ENCODE data around the gene SCAMP1.

The SCAMP1 gene

DNA sequence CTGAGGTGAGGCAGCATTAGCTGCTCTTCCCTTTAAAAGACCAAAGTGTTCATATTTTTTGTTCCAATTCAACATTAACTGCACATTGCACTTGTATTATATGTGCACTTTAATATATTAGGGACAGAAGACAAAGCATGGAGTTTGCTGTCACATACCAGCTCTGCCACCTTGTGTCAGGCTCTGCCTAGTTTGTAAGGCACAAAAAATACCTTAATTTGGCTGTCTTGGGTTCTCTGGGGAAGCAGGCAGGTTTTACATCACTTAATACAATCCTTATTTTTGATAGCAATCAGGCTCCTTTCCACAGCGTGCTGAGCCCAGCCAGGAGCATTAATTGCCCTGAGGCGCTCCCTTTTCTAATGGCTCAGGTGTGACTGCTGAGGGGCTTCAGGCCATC is 131.8 kb downstream of the SCAMP1 start:
- DNase-seq (ENCODE audit: low read depth, low spot score), result no peak

DNA sequence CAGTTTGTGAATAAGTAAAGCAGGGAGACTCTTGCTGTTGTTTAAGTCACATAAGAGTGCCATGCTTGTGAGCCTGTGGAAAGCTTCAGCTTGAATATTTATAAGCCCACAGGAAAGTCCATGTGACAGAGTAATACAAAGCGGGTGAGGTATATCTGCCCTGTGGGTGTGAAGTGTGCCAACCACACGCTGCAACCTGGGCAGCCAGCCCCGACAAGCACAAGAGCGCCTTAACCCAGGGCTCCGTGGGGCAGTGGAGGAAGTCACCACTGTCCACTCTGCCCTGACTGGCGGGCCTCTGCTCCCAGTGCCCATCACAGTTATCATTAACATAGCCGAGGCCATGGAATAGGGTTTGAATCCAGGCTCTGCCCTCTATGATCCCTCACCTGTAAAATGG is 132.2 kb downstream of the SCAMP1 start:
- no peak for DNase-seq (ENCODE audit: low read depth, low spot score)

DNA sequence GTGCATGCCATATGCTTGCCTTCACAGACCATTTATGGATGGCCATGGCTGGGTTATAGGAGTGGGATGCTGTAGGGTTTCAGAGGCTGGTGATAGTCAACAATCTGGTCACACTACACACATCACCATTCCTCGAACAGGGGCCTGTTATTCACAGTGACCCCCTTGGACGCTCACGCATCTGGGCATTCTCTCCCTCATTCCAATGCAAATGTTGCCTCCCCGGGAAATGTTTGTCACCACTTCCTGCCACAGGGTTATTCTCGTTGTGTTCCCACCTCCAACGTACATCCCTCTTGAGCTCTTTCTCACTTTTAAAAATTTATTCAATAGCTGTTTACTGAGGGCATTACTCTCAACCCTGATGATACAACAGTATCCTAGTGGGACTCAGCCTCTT is 135.4 kb downstream of the SCAMP1 start:
- peak; percentile 58 for DNase-seq (ENCODE audit: low read depth, low spot score)

DNA sequence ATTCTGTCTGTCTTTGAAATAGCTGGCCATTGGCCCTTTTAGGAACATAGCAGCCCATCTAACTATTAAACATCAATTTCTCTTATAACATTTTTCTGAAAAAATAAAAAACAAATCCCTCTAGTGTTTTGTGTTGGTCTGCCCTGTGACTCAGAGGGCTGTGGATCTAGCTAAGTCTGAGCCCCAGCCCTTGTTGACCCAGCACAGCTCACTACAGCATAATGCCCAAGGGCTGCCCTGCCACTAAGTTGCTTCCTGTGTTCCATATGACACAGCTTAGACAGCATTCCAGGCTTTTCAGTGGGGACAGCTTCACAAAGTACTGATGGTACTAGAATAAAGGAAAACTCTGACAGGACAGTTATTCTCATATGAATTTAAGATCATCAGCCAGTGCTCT is 136.0 kb downstream of the SCAMP1 start:
- DNase-seq (ENCODE audit: low read depth, low spot score), result peak; percentile 56

DNA sequence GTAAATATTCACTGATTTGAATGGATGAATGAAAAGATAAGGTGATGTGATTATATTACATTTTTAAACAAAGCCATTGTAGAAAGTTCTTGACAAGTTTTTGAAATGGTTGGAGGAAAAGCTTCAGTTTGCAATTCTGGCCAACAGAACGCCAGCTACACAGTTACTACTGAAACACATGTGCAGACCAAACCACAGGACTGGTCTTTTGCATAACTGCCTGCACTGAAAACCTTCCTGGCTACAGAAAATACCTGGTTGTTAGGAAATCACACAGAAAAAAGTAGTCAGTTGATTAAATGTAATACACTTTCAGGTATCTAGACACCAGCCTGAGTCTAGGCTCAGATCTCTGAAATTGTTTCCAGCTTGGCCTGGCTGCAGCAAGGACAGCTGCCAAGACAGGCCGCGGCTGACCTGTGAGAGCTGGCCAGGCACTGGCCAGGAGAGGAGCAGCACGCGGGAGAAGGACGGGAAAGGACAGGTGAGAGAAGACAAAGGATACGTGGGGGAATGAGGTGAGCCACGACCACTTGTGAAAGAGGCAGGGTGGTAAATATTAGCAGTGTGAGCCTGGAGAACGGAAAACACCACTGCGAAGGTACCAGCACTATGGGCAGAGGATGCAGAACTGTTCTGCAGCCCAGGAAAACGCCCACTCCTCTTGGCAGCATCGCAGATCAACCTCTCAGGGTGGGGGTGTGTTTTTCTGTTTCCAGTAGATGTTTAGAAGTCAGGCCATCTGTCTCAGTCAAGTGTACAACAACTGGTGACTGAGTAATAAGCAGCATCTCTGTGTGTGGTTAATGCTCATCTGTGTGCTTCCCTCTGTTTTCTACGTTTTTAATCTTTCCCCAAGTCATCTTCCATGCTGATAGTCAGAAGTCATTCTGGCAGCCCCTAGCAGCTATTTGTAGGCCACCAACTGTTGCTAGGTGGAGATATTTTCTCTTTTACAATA is 137.4 kb downstream of the SCAMP1 start:
- DNase-seq (ENCODE audit: low read depth, low spot score), result no peak

DNA sequence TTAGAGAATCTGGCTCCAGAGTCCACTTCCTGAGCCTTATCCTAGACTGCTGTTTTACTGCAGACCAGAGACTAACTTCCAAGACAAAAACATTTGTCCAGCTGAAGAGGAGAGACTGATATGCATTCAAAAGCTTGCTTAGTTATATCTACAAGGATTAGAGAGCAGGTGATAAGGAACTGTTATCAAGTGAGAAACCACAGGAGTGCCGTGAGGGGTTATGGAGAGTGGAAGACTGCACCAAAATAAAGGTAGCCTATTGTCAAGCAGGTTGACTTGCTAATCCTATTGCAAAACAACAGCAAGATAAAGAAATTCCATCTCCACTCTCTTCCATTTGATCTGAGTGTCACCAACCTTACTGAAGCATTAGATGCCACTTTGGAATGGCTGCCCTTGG is 139.1 kb downstream of the SCAMP1 start:
- DNase-seq (ENCODE audit: low read depth, low spot score), result no peak

DNA sequence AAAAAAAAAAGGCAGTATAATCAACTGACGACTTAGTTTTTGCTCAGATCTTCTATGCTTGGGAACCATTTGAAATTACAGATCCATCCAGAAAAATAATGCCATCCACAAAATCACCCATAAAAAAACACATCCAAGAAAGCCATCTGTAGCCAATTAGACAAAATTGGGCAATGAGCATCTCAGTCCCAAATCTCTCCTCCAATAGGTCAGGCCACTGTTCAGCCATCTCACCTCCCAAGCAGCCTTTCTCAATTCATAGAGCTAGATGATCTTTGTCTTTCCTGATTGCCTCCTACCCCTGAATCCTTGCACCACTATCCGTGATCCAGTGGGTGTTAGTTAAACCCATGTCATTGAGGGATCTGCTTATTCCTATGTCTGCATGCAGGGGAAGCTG is 139.6 kb downstream of the SCAMP1 start:
- no peak for DNase-seq (ENCODE audit: low read depth, low spot score)

DNA sequence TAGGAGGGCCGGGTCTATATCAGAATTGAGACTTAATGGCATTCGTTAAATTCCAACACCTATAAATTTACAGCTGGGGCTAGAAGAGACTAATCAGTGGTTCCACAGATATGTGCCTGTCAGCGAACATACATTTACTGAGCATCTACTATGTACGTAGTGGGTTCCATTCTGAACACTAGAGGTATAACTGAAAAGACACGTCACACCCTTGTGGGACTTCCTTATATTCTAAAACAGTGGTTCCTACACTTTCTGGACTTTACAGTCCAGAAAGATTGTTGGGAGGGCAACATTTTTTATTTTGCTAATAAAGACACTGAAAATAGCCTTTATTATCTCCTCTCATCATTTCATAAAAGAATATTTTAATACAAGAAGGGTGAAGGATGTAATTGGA is 140.5 kb downstream of the SCAMP1 start:
- DNase-seq (ENCODE audit: low read depth, low spot score), result no peak

DNA sequence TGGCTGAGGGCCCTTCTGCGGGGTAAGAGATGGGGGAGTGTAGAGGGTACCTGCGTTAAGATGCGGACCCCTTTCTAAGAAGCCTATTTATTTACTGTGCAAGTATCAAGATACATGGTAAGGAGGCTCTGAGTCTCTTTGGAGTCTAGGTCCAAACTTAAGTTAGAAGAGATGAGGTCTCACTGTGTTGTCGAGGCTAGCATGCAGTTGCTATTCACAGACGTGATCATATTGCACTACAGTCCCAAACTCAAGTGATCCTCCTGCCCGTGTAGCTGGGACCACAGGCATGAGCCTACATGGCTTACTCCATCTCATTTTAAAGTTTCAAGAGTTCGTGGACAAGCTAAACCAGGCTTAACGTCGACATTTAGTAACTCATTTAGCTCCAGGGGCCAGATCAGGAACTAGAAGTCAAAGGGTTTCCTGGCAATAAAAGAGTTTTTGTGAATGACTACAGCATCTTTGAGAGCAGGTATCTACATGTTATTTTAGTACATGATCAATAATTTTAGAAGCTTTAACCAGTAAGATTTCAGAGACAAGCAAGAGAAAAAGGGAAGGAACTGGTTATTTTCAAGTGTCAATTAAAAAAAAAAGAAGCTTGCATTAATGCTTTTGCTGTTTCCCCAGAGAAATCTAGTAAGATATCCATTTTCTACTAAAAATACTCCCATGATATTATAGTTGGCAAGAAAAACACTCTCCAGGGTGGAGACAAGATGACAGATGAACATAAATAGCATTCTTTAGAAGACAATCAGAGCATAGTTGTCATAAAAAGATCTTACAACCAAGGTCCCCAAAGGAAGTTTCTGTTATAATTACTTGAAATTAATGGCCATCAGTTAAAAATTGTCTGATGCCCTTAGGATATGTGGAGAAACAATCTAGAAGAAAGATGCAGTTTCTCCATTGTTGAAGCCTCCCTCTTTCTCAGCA is 141.3 kb downstream of the SCAMP1 start:
- no peak for DNase-seq (ENCODE audit: low read depth, low spot score)

DNA sequence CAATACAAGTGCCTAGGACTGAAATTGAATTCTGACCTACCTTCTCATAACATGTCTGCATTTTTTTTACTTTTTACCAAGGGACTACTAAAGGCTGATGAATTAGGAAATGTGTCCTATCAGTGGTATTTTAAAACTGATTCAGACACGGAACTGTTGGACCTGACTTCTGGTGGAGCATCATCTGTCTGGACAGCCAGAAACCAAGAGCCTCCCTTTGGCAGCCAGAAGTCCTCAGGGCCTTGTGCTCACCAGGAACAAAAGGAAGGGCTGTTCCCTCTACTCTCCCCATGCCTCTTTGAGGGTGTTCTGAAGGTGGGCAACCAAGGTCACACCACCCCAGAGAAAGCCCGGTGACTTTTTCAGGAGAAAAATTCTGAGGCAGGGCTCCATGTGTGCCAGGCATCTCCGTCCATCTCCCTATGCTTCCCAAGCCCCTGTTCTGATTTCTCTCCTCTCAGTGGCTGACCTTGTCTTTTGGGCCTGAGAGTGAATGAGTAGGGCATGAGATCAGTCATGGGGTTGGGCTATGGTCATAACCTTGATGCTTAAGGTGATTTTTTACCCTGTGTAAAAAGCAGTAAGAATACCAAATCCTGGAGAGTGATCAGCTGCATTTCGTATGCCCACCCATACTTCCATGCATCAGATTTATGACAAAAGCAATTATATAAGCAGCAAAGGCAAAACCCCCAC is 143.7 kb downstream of the SCAMP1 start:
- DNase-seq (ENCODE audit: low read depth, low spot score), result no peak

DNA sequence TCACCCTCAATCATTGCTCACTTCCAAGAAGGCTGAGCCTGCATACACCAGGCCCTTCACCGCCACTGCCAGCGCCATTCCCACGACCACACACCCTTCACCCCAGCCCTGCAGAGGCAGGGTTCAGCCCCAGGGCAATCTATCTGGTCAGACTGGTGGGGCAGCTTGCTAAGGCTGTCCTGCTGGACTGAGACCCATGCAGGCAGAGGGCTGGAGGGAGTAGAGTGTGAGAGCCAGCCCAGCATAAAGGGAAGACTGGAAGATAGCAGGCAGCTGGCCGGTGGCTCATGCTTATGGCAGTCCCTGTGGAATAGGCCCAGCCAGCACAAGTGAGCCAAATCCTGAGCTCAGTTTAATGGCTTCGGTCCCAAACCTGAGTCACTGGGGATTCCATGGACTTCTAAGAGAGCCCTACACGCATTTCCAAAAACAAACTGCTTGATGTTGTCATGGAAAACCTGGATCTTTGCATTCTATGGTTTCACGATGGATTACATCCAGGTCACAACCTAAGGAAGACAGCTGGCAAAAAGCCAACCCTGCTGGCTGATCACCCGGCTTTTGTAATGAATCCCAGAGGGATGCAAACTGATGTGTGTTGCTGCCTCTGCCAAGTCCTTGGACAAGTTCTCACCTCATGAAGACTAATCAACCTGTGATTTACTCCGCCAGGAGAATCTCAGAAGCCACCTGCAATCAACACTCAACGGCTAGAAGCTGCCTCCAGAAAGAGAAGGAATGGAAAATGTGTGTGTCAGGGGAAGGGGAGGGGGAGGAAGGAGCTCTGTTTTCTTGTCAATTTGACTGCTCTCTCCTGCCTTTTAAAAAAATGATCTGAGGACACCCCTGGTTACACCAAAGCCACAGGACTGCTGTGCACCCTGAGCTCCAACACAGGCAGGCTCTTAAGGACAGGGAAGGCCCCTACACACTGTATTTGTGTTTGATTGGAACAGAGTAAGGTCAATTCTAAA is 144.6 kb downstream of the SCAMP1 start:
- DNase-seq (ENCODE audit: low read depth, low spot score), result peak; percentile 99

DNA sequence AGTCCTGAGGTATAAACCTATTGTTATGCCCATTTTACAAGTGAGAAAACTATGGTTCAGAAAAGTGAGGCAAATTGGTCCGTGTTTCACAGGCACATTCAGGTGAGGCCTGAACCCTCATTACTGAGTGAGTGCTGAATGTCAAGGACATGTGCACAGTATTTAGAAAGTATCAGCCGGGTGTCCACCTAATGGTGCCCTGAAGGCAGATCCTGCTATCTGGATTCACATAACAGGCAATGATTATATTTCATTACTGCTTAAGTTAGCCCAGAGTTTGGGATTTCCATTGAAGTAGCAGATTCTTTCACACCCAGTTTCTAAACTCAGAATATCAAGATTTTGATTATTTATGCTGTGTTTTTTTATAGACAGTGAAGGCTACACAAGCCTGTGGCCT is 145.4 kb downstream of the SCAMP1 start:
- DNase-seq (ENCODE audit: low read depth, low spot score), result no peak

DNA sequence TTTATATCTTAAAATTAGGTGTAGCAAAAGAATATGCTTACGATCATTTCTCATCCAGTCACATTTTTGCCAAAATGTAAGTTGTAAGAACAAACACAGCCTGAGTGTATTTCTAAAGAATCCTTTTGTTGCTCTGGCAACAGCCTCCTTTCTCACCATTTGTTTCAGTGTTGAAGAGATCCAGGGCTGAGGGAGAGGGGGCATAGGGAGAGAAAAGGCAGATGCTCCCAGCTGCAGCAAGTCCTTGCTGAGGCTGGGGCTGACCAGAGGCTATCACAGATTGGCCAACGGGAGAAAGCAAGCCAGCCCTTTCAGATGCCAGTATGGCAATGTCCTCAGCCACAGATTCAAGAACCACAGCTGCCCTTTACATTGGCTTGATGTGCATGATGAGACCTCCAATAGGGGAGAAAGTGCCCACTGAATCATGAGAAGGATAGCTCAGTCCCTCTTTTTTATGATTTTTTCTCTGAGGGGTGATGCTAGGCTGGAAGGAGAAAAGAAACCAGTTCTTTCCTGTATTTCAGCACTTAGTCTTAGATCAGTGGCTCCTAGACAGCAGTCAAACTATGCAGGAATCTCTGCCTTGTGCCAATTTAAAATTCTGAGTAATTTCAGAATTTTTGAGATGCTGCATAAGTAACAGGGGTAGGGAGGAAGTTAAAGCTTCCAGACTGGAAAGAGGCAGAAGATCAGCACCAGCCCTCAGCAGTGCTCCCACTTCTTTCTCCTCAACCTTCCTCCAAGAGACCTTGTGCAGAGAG is 146.0 kb downstream of the SCAMP1 start:
- peak; percentile 29 for DNase-seq (ENCODE audit: low read depth, low spot score)

DNA sequence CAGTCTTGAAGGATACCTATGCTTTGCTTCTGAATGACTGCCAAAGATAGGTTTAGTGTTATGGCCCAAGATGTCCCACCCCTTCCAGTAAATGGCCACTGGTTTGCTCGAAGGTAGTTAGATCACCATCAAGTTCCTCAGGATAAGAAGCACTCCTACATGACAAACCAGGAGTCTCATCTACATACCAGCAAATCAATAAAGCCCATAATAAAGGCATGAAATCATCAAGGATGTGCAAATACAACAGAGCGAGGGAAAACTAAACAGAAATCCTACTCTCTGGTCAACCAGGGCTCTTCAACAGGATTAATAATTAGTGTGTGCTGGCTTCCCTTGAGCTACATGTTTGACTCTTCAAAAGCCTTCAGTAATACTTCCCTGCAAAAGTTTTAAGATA is 147.1 kb downstream of the SCAMP1 start:
- no peak for DNase-seq (ENCODE audit: low read depth, low spot score)

DNA sequence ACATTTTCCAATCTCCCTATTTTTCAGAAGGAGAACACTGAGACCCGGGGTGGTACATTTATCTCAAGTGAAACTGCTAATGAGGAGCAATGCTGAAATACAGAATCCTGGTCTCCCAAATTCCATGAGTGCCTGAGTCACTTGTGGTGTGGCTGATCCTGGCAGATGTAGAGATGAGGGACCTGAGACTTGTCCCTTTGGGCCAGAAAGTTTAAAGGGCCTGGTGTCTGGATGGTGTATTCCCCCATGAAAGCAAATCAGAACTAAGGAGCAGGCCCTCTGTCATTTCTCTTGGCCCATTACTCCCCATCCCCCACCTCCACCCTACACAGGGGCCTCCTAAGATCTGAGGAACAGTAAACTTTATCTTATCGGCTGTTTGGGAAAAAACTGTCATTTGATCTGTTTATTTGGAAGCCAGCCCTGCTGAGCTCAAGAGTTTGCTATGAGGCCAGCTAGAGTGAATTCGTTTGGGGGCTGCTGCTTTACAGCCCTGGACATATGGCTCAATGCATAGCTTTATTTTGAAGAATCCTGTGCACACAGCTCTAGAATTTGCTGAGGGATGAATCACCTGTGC is 147.9 kb downstream of the SCAMP1 start:
- peak; percentile 57 for DNase-seq (ENCODE audit: low read depth, low spot score)

DNA sequence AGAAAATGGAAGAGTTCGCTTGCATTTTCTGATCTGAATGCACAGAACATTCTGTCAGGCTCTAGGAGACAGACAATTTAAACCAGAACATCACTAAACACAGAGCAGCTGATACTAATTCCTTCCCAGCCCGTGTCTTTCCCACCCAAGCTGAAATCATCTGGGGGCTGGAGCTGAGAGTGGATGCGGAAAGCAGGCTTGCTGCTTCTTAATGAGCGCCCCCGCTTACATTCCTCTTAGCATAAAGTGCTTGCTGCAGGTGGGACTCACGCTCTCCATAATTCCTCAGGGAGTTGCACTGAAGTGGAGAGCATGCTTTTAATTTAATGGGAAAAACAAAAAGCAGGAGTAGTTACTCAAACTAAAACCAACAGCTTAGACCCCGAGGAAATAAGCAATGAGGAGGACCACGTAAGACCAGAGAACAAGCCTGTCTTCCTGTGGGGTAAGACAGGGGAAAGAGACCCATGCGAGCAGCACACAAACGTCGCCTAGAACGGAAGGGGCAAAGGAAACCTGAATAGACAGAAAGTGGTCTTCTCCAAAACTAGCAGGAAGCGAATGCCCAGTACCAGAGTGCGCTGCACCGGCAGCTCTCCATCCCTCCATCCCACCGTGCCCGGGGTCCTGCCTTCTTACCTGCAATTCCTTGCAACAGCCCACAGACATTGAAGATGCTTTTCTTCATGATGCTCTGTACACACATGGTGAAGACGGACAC is 148.9 kb downstream of the SCAMP1 start:
- no peak for DNase-seq (ENCODE audit: low read depth, low spot score)

DNA sequence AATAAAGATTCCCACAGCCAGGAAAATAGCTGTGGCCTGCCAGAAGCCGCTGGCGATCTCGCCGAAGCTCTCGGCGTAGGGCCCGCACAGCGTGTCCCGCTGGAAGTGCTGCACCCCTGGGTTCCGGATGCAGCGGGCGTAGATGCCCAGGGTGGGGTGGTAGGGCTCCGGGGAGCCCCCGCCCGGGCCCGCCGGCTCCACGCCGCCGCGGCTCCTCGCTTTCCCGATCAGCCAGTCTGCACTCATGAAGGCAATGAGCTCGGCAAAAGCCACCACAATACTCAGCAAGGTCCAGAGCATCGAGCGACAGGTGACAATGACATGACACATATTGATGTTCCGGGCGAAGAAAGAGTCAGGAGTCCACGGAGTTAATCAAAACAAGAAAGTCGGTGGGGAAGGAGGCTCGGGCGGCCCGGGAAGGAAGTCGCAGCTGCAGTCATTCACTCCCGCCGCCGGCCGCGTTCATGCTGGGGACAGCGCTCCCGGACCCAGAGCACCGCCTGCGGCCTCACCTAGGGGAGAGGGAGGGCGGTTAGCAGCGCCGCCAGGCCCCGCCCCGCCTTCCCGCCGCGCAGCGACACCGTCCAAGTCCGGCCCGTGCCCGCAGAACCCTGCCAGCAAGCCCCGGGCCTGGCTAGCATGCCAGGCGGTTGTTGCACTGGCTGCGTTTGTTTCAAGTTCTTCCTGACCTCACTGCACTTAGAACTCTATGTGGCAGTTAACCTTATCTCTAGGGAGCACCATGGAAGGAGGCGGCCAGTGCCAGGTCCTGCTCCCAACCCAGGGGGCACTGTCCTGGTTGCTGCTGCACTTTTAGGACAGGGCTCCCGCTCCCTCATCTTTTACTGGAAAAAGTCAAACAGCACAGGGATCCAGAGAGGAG is 149.7 kb downstream of the SCAMP1 start:
- peak; percentile 76 for DNase-seq (ENCODE audit: low read depth, low spot score)

All from astrocyte of the hippocampus (primary cell).